Hepatocyte (in vitro differentiated cells): ENCODE measurements around the gene CCL19.

Experiments
- CTCF ChIP-seq: fragments of 200-600 bp; sonication (generic); IDR thresholded peaks from 2 replicates; pipeline ENCODE4 v1.5.1; 2016; ENCODE audit warnings: antibody characterized with exemption, mild to moderate bottlenecking; ENCODE audit not compliant: poor library complexity
- EZH2 ChIP-seq: fragments of 200-600 bp; sonication (generic); IDR thresholded peaks from 2 replicates; pipeline ENCODE4 v1.6.1; 2016; ENCODE audit warnings: antibody characterized with exemption, mild to moderate bottlenecking, borderline replicate concordance

- TF ChIP-seq CTCF (no peak), EZH2 (no peak)
Measured at GRCh38 chr9:34665381-34666250, 25.5 kb downstream of the CCL19 start.
